Endothelial cell (in vitro differentiated cells): ENCODE data around the gene SPATA17. TPM values are rescaled to one million over a fixed set of nuclear protein-coding genes. Genes with fewer than 3 reads are reported as not detected.

Experiments
- DNase-seq: peaks from one replicate; pipeline ENCODE4 v3.0.0; 2021; ENCODE audit warnings: low spot score
- H3K27ac Mint-ChIP-seq: one replicate; pipeline ENCODE4 v1.8.0; 2021; ENCODE audit warnings: mixed read lengths, inconsistent platforms; ENCODE audit not compliant: unreplicated experiment
- H3K27me3 Mint-ChIP-seq: one replicate; pipeline ENCODE4 v1.8.0; 2021; ENCODE audit warnings: mild to moderate bottlenecking, moderate library complexity, mixed read lengths, inconsistent platforms; ENCODE audit not compliant: unreplicated experiment
- H3K36me3 Mint-ChIP-seq: one replicate; pipeline ENCODE4 v1.8.0; 2021; ENCODE audit warnings: mild to moderate bottlenecking, low read depth, mixed read lengths, inconsistent platforms; ENCODE audit not compliant: unreplicated experiment
- H3K4me1 Mint-ChIP-seq: one replicate; pipeline ENCODE4 v1.8.0; 2021; ENCODE audit warnings: mild to moderate bottlenecking, mixed read lengths, inconsistent platforms; ENCODE audit not compliant: unreplicated experiment
- H3K4me3 Mint-ChIP-seq: one replicate; pipeline ENCODE4 v1.8.0; 2021; ENCODE audit warnings: mild to moderate bottlenecking, mixed read lengths, inconsistent platforms; ENCODE audit not compliant: unreplicated experiment
- H3K9me3 Mint-ChIP-seq: one replicate; pipeline ENCODE4 v1.8.0; 2021; ENCODE audit warnings: mixed read lengths, inconsistent platforms; ENCODE audit not compliant: unreplicated experiment
- CTCF ChIP-seq: fragments of 200-600 bp; sonication (generic); IDR thresholded peaks from one replicate; pipeline ENCODE4 v1.5.0; 2021; ENCODE audit warnings: antibody characterized with exemption; ENCODE audit not compliant: unreplicated experiment
- total RNA-seq: library from RNA; stranded (reverse); fragmentation: NEBNext Ultra II Directional; extraction: Animal tissue kit (Norgen Biotek cat#: 25700); gene quantifications from one replicate; pipeline ENCODE4 v1.2.1, GENCODE V29; 2021; ENCODE audit not compliant: unreplicated experiment

Gene SPATA17
- total RNA-seq, 1 donor from 2014 or later, result 0.36 TPM

DNA sequence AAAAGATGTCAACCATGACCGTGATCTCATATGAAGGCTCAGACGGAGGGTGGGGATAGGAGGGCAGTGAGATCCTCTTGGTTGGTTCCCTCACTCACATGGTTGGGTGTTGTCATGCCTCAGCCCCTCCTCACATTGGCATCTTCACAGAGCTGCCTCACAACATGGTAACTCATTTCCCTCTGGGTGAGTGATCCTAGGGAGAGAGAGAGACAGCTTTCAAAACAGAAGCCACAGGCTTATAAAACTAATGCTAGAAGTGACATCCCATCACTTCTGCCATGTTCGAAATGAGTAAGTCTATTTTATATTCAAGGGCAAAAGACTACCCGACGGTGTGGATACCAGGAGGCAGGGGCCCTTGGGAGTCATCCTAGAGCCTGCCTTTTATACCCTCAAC, 145.5 kb downstream of the SPATA17 start:
- Mint-ChIP-seq H3K9me3 (no peaks in the 10 kb centered on the region), H3K36me3 (no peaks in the 10 kb centered on the region), H3K4me3 (no peak overlapping the region), H3K4me1 (no peaks in the 10 kb centered on the region), H3K27me3 (no peaks in the 10 kb centered on the region), H3K27ac (no peak overlapping the region)
- TF ChIP-seq CTCF, result no peak
- DNase-seq, result no peak

DNA sequence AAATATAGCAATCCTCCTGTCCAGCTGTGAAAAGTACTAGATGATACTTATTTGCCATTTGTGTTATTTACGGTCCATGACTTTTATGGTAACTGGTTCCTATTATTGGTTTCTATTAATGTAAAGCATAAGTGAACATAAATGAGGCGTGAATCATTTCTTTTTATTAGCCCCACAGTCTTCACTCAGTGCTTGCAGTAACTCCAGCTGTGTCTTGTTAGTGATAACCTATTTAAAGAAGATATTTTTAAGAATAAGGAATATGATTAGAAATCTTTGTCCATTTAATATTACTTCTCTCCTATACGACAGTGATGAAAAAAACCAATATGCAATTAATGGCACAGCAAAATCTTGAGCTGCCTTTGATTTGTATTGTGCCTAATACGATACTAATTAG, 149.9 kb downstream of the SPATA17 start:
- Mint-ChIP-seq H3K4me1 (no peaks in the 10 kb centered on the region), H3K9me3 (no peaks in the 10 kb centered on the region), H3K27me3 (no peaks in the 10 kb centered on the region), H3K36me3 (no peaks in the 10 kb centered on the region), H3K4me3 (no peak overlapping the region), H3K27ac (no peak overlapping the region)
- DNase-seq, result no peak
- TF ChIP-seq CTCF, result no peak

GRCh38 chr1:217791091-217791490, 159.9 kb downstream of the SPATA17 start:
- DNase-seq, result no peak
- Mint-ChIP-seq H3K4me1 (no peaks in the 10 kb centered on the region), H3K27ac (no peak overlapping the region), H3K27me3 (no peaks in the 10 kb centered on the region), H3K4me3 (no peak overlapping the region), H3K9me3 (no peaks in the 10 kb centered on the region), H3K36me3 (no peaks in the 10 kb centered on the region)
- TF ChIP-seq CTCF, result no peak

DNA sequence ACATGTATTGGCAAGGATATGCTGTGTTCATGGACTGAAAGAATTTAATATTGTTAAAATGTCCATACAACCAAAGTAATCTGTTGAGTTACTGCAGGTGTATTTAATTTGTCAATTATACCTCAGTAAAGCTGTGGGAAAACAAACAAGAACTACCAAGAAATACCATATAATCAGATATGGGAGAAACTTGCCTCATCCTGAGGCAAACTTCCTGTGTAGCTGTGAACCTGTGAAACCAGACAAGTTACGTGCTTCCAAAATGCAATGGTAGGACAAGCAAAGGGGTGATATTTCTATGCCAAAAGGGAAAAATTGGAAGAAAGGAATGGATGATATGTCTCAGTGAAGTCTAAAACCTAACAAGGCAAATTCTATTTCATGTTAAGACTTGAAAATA, 174.6 kb downstream of the SPATA17 start:
- TF ChIP-seq CTCF, result no peak
- Mint-ChIP-seq H3K36me3 (no peaks in the 10 kb centered on the region), H3K27me3 (no peaks in the 10 kb centered on the region), H3K27ac (no peak overlapping the region), H3K4me3 (no peak overlapping the region), H3K9me3 (no peaks in the 10 kb centered on the region), H3K4me1 (no peaks in the 10 kb centered on the region)
- no peak for DNase-seq

DNA sequence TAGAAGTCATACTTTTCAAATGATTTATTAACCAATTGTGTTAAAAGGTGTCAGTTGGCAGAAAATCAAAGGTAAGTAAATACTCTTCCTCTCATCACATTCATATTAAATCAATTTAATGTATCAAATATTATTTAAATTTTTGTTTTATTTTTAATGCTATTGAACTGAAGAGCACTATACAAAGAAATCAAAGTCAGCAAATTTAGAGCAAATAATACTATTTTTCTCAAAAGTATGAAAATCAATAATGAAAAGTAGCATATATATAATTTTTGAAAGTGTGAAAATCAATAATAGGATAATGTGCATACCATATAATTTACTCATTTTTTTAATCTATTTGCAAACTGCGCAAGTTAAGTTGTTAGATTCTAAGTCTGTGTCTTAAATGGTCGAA, 181.0 kb downstream of the SPATA17 start:
- Mint-ChIP-seq H3K4me3 (no peak overlapping the region), H3K36me3 (no peaks in the 10 kb centered on the region), H3K27me3 (peaks cover 1% of the 10 kb centered on the region), H3K27ac (no peak overlapping the region), H3K9me3 (no peaks in the 10 kb centered on the region), H3K4me1 (no peaks in the 10 kb centered on the region)
- no peak for TF ChIP-seq CTCF
- DNase-seq, result no peak
